OCI-LY1 (cell line): Measurements from ENCODE around the gene ZNF497.
A peak's percentile ranks its signal among the peaks of the same experiment; 100 is the strongest.
"Not testable (repeated sequence)": the region's sequence is repeated elsewhere in the genome, so short reads cannot be mapped to it uniquely, and the experiment has no call there.

ENCODE experiments used
- H2AFZ ChIP-seq: fragments of 200-600 bp; sonication (generic), shearing (Covaris generic); 2 replicates; pipeline ENCODE4 v1.6.0; 2014; ENCODE audit warnings: antibody characterized with exemption, mild to moderate bottlenecking, low read length
- H3F3A ChIP-seq: fragments of 200-600 bp; sonication (generic), shearing (Covaris generic); 2 replicates; pipeline ENCODE4 v1.6.0; 2014; ENCODE audit warnings: mild to moderate bottlenecking, antibody characterized with exemption, low read length, moderate library complexity; ENCODE audit not compliant: insufficient read depth
- H3K27ac ChIP-seq: fragments of 200-600 bp; sonication (generic); 2 replicates; pipeline ENCODE4 v1.5.1; 2014; ENCODE audit warnings: low read length, mixed run types, mild to moderate bottlenecking, low read depth; ENCODE audit not compliant: poor library complexity, severe bottlenecking
- H3K27me3 ChIP-seq: fragments of 200-600 bp; sonication (generic); 2 replicates; pipeline ENCODE4 v1.6.0; 2014; ENCODE audit warnings: antibody characterized with exemption, mild to moderate bottlenecking, low read length, moderate library complexity; ENCODE audit not compliant: insufficient read depth
- H3K36me3 ChIP-seq: fragments of 200-600 bp; sonication (generic); 2 replicates; pipeline ENCODE4 v1.6.1; 2014; ENCODE audit warnings: mild to moderate bottlenecking, antibody characterized with exemption, low read length, moderate library complexity, mixed read lengths; ENCODE audit not compliant: insufficient read depth
- H3K4me1 ChIP-seq: fragments of 200-600 bp; sonication (generic); 2 replicates; pipeline ENCODE4 v1.5.1; 2014; ENCODE audit warnings: mild to moderate bottlenecking, low read length, moderate library complexity; ENCODE audit not compliant: insufficient read depth, severe bottlenecking
- H3K4me2 ChIP-seq: fragments of 200-600 bp; sonication (generic), shearing (Covaris generic); 2 replicates; pipeline ENCODE4 v1.6.1; 2014; ENCODE audit warnings: low read length
- H3K4me3 ChIP-seq: fragments of 200-600 bp; sonication (generic); 2 replicates; pipeline ENCODE4 v1.5.1; 2014; ENCODE audit warnings: low read length, low read depth, mild to moderate bottlenecking, mixed read lengths; ENCODE audit not compliant: poor library complexity, severe bottlenecking
- H3K79me2 ChIP-seq: fragments of 200-600 bp; shearing (Covaris generic); 2 replicates; pipeline ENCODE4 v1.6.1; 2016; ENCODE audit warnings: mixed run types, low read length, mixed read lengths; ENCODE audit not compliant: insufficient read depth
- H3K9ac ChIP-seq: fragments of 200-600 bp; sonication (generic), shearing (Covaris generic); 2 replicates; pipeline ENCODE4 v1.6.1; 2014; ENCODE audit warnings: mild to moderate bottlenecking, low read length, mixed read lengths
- H3K9me2 ChIP-seq: fragments of 200-600 bp; sonication (generic), shearing (Covaris generic); 2 replicates; pipeline ENCODE4 v1.6.1; 2014; ENCODE audit warnings: low read depth, mild to moderate bottlenecking, low read length, mixed read lengths
- H3K9me3 ChIP-seq: fragments of 200-600 bp; shearing (Covaris generic); 2 replicates; pipeline ENCODE4 v1.6.1; 2014; ENCODE audit warnings: low read length, mixed read lengths
- H4K20me1 ChIP-seq: fragments of 200-600 bp; sonication (generic), shearing (Covaris generic); 2 replicates; pipeline ENCODE4 v1.6.0; 2016; ENCODE audit warnings: mild to moderate bottlenecking, low read length; ENCODE audit not compliant: insufficient read depth
- CTCF ChIP-seq: fragments of 200-600 bp; sonication (generic), shearing (Covaris generic); IDR thresholded peaks from 2 replicates; pipeline ENCODE4 v1.5.1; 2017; ENCODE audit warnings: mild to moderate bottlenecking, antibody characterized with exemption, low read length, moderate library complexity, mixed read lengths
- EZH2 ChIP-seq: fragments of 200-600 bp; sonication (generic), shearing (Covaris generic); IDR thresholded peaks from 2 replicates; pipeline ENCODE4 v1.8.0; 2017; ENCODE audit warnings: borderline replicate concordance, mixed run types, mild to moderate bottlenecking, antibody characterized with exemption, low read length, moderate library complexity, mixed read lengths

Gene ZNF497

GRCh38 chr19:58311345-58311865 is 51.1 kb downstream of the ZNF497 start:
- Histone ChIP-seq H4K20me1 (no peaks in the 10 kb centered on the region), H3K27ac (no peak overlapping the region), H3F3A (no peaks in the 10 kb centered on the region), H3K27me3 (no peaks in the 10 kb centered on the region), H3K9me3 (peaks cover 6% of the 10 kb centered on the region; the same call in 1 of the 2 replicates), H3K79me2 (0 out of 2 replicates have a peak, but pooled peaks cover under 1% of the 10 kb centered on the region), H3K4me1 (peaks cover 4% of the 10 kb centered on the region), H3K9ac (no peak overlapping the region), H3K9me2 (no peaks in the 10 kb centered on the region), H3K36me3 (peaks cover 87% of the 10 kb centered on the region), H2AFZ (no peak overlapping the region), H3K4me3 (no peak overlapping the region), H3K4me2 (no peak overlapping the region)
- TF ChIP-seq EZH2 (no peak), CTCF (no peak)

GRCh38 chr19:58310685-58311084 is 51.9 kb downstream of the ZNF497 start:
- not testable (repeated sequence) for H3K27ac ChIP-seq, H3K27me3 ChIP-seq, H3K9me3 ChIP-seq, H3K9ac ChIP-seq, H3K9me2 ChIP-seq, H2AFZ ChIP-seq, H3K79me2 ChIP-seq, H4K20me1 ChIP-seq, H3K4me2 ChIP-seq, H3K4me3 ChIP-seq, H3F3A ChIP-seq
- peak; percentile 7; the same call in 1 of the 2 replicates for TF ChIP-seq CTCF
- Histone ChIP-seq H3K4me1 (peaks cover 11% of the 10 kb centered on the region), H3K36me3 (peaks cover 88% of the 10 kb centered on the region)

GRCh38 chr19:58307736-58308135 is 54.8 kb downstream of the ZNF497 start:
- Histone ChIP-seq H3K9ac (no peak overlapping the region), H3K9me3 (peaks cover 4% of the 10 kb centered on the region; the same call in 1 of the 2 replicates), H3K79me2 (peaks cover 10% of the 10 kb centered on the region; the same call in 1 of the 2 replicates), H3K4me1 (peaks cover 18% of the 10 kb centered on the region), H3K4me2 (no peak overlapping the region), H3K27ac (no peak overlapping the region), H3K36me3 (peaks cover 65% of the 10 kb centered on the region), H4K20me1 (no peaks in the 10 kb centered on the region), H3K4me3 (no peak overlapping the region), H2AFZ (no peak overlapping the region), H3K27me3 (no peaks in the 10 kb centered on the region), H3K9me2 (no peaks in the 10 kb centered on the region), H3F3A (no peaks in the 10 kb centered on the region)
- TF ChIP-seq EZH2 (no peak), CTCF (no peak)
